ENCODE results near the gene MTMR1. TPM values are rescaled to one million over a fixed set of nuclear protein-coding genes. Genes with fewer than 3 reads are reported as not detected.

The MTMR1 gene
- total RNA-seq, 1 experiment from 2014 or later, result 15.6 TPM

DNA sequence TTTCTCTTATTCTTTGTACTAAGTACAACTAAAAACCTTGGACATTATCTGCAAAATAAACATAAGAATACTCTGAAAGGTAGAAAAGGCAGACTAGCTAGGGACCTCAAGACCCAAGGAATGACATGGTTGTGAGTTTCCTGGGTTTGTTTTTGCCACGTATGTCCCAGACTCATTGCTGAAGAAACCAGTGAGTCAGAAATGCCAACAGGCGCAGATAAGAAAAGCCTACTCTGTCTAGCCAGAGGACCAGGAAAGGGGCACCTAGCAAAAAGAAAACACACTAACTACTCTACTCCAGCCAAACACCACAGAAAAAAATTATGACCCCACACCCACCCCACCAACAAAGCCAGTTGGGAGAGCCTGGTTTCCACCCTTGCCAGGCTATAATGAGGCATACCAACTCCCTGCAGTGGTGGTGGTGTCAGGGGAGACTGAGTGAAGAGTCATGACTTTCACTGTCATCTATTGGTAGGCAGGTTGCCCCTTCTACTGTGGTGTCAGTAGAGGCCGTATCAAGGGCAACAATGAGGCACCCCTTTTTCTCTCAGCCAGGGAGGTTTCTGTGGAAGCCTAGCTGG, 10.9 kb downstream of the MTMR1 start:
- peaks cover 12% of the 10 kb centered on the region; the same call in 1 of the 2 replicates for H3K36me3 Mint-ChIP-seq
- TF ChIP-seq SMAD3 (CRISPR knock-in tag; IDR thresholded peaks at IDR 0.05; ENCODE audit: borderline replicate concordance), result no peak
- TF ChIP-seq GABPB1 (CRISPR knock-in tag; IDR thresholded peaks at IDR 0.05), result no peak
- TF ChIP-seq, protein P1, sequence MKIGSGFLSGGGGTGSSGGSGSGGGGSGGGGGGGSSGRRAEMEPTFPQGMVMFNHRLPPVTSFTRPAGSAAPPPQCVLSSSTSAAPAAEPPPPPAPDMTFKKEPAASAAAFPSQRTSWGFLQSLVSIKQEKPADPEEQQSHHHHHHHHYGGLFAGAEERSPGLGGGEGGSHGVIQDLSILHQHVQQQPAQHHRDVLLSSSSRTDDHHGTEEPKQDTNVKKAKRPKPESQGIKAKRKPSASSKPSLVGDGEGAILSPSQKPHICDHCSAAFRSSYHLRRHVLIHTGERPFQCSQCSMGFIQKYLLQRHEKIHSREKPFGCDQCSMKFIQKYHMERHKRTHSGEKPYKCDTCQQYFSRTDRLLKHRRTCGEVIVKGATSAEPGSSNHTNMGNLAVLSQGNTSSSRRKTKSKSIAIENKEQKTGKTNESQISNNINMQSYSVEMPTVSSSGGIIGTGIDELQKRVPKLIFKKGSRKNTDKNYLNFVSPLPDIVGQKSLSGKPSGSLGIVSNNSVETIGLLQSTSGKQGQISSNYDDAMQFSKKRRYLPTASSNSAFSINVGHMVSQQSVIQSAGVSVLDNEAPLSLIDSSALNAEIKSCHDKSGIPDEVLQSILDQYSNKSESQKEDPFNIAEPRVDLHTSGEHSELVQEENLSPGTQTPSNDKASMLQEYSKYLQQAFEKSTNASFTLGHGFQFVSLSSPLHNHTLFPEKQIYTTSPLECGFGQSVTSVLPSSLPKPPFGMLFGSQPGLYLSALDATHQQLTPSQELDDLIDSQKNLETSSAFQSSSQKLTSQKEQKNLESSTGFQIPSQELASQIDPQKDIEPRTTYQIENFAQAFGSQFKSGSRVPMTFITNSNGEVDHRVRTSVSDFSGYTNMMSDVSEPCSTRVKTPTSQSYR (CRISPR knock-in tag; IDR thresholded peaks at IDR 0.05), result no peak
- TF ChIP-seq MXD4 (CRISPR knock-in tag; IDR thresholded peaks at IDR 0.05; ENCODE audit: borderline replicate concordance), result no peak
- no peak for TF ChIP-seq RELA (CRISPR knock-in tag; IDR thresholded peaks at IDR 0.05; ENCODE audit: borderline replicate concordance)
- TF ChIP-seq SP1 (CRISPR knock-in tag; conservative IDR thresholded peaks at IDR 0.05), result no peak
- no peak for TF ChIP-seq TEAD4 (CRISPR knock-in tag; IDR thresholded peaks at IDR 0.05)
- no peak for TF ChIP-seq PRRX2 (CRISPR knock-in tag; IDR thresholded peaks at IDR 0.05)
- no peak for TF ChIP-seq RORB (CRISPR knock-in tag; IDR thresholded peaks at IDR 0.05)
- TF ChIP-seq, protein P2, sequence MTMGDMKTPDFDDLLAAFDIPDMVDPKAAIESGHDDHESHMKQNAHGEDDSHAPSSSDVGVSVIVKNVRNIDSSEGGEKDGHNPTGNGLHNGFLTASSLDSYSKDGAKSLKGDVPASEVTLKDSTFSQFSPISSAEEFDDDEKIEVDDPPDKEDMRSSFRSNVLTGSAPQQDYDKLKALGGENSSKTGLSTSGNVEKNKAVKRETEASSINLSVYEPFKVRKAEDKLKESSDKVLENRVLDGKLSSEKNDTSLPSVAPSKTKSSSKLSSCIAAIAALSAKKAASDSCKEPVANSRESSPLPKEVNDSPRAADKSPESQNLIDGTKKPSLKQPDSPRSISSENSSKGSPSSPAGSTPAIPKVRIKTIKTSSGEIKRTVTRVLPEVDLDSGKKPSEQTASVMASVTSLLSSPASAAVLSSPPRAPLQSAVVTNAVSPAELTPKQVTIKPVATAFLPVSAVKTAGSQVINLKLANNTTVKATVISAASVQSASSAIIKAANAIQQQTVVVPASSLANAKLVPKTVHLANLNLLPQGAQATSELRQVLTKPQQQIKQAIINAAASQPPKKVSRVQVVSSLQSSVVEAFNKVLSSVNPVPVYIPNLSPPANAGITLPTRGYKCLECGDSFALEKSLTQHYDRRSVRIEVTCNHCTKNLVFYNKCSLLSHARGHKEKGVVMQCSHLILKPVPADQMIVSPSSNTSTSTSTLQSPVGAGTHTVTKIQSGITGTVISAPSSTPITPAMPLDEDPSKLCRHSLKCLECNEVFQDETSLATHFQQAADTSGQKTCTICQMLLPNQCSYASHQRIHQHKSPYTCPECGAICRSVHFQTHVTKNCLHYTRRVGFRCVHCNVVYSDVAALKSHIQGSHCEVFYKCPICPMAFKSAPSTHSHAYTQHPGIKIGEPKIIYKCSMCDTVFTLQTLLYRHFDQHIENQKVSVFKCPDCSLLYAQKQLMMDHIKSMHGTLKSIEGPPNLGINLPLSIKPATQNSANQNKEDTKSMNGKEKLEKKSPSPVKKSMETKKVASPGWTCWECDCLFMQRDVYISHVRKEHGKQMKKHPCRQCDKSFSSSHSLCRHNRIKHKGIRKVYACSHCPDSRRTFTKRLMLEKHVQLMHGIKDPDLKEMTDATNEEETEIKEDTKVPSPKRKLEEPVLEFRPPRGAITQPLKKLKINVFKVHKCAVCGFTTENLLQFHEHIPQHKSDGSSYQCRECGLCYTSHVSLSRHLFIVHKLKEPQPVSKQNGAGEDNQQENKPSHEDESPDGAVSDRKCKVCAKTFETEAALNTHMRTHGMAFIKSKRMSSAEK (CRISPR knock-in tag; IDR thresholded peaks at IDR 0.05; ENCODE audit: borderline replicate concordance), result no peak
- DNase-seq (ENCODE audit: low spot score), result no peak
- ChIA-PET CTCF (no interaction called here), POLR2A (no interaction called here)
- H3K27me3 Mint-ChIP-seq (ENCODE audit: low read depth), result no peaks in the 10 kb centered on the region
- no peak overlapping the region for H3K27ac Mint-ChIP-seq
- H3K9me3 Mint-ChIP-seq, result no peaks in the 10 kb centered on the region
- H3K4me3 Mint-ChIP-seq, result no peak overlapping the region
- no peak for ATAC-seq
- H3K4me1 Mint-ChIP-seq, result peaks cover 7% of the 10 kb centered on the region

DNA sequence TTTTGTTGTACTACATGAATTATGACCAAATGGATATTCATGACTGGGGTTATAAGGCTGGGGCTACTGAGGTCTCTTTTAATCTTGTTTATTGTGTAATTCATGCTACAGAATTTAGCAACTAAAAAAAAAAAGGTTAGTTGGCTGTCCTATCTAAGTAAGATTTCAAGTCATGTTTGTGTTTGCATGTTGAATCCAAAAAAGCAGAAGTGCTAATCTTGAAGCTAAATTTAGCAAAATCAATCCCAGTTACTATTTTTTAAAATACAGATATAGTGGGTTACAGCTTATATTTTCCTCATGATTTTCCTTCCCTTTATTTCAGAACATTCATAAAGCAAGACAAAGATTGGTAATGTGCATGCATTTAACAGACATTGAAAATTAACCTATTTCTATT, 19.4 kb downstream of the MTMR1 start:
- H3K36me3 Mint-ChIP-seq, result 0 out of 2 replicates have a peak, but pooled peaks cover 6% of the 10 kb centered on the region
- H3K27ac Mint-ChIP-seq, result no peak overlapping the region
- CTCF ChIA-PET, result no interaction called here
- POLR2A ChIA-PET, result no interaction called here
- H3K27me3 Mint-ChIP-seq (ENCODE audit: low read depth), result no peaks in the 10 kb centered on the region
- TF ChIP-seq JAZF1 (CRISPR knock-in tag; IDR thresholded peaks at IDR 0.05) (no peak), ESRRA (CRISPR knock-in tag; IDR thresholded peaks at IDR 0.05; ENCODE audit: borderline replicate concordance) (no peak), ZNF219 (CRISPR knock-in tag; IDR thresholded peaks at IDR 0.05; ENCODE audit: borderline replicate concordance) (no peak), ZNF396 (CRISPR knock-in tag; IDR thresholded peaks at IDR 0.05; ENCODE audit: borderline replicate concordance) (no peak), ETV6 (CRISPR knock-in tag; IDR thresholded peaks at IDR 0.05) (no peak), FOXJ3 (CRISPR knock-in tag; IDR thresholded peaks at IDR 0.05; ENCODE audit: borderline replicate concordance) (no peak), MYBL2 (CRISPR knock-in tag; IDR thresholded peaks at IDR 0.05) (no peak), TEAD1 (CRISPR knock-in tag; IDR thresholded peaks at IDR 0.05) (no peak), RORB (CRISPR knock-in tag; IDR thresholded peaks at IDR 0.05) (no peak)
- TF ChIP-seq, protein P3, sequence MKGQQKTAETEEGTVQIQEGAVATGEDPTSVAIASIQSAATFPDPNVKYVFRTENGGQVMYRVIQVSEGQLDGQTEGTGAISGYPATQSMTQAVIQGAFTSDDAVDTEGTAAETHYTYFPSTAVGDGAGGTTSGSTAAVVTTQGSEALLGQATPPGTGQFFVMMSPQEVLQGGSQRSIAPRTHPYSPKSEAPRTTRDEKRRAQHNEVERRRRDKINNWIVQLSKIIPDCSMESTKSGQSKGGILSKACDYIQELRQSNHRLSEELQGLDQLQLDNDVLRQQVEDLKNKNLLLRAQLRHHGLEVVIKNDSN (CRISPR knock-in tag; IDR thresholded peaks at IDR 0.05), result no peak
- DNase-seq (ENCODE audit: low spot score), result no peak
- H3K9me3 Mint-ChIP-seq, result no peaks in the 10 kb centered on the region
- no peak overlapping the region for H3K4me3 Mint-ChIP-seq
- no peak for ATAC-seq
- H3K4me1 Mint-ChIP-seq, result peaks cover 24% of the 10 kb centered on the region

Measured in WTC11 (cell line).